Neural crest cell (in vitro differentiated cells): Measurements from ENCODE around the gene SLC7A4. TPM values are rescaled to one million over a fixed set of nuclear protein-coding genes. Genes with fewer than 3 reads are reported as not detected.
"Not testable (repeated sequence)": the region's sequence is repeated elsewhere in the genome, so short reads cannot be mapped to it uniquely, and the experiment has no call there.

Experiments
- DNase-seq: peaks from one replicate; pipeline ENCODE4 v3.0.0; 2021; ENCODE audit warnings: low read depth, mixed read lengths, low spot score
- H3K27ac Mint-ChIP-seq: one replicate; pipeline ENCODE4 v1.8.0; 2021; ENCODE audit warnings: mild to moderate bottlenecking, mixed read lengths; ENCODE audit not compliant: unreplicated experiment
- H3K27me3 Mint-ChIP-seq: 2 replicates; pipeline ENCODE4 v1.8.0; 2021; ENCODE audit warnings: low read depth, mild to moderate bottlenecking, mixed read lengths
- H3K36me3 Mint-ChIP-seq: 2 replicates; pipeline ENCODE4 v1.8.0; 2021; ENCODE audit warnings: low read depth, mild to moderate bottlenecking, mixed read lengths
- H3K4me1 Mint-ChIP-seq: 2 replicates; pipeline ENCODE4 v1.8.0; 2021; ENCODE audit warnings: mixed read lengths
- H3K4me3 Mint-ChIP-seq: one replicate; pipeline ENCODE4 v1.8.0; 2021; ENCODE audit warnings: mild to moderate bottlenecking, mixed read lengths
- H3K9me3 Mint-ChIP-seq: 2 replicates; pipeline ENCODE4 v1.8.0; 2021; ENCODE audit warnings: mixed read lengths
- total RNA-seq: library from RNA; stranded (reverse); gene quantifications from 2 replicates; pipeline ENCODE4 v1.2.1, GENCODE V29; 2021
- TF ChIP-seq, protein P1 (sequence below): fragments of 200-600 bp; sonication (generic); conservative IDR thresholded peaks from 2 replicates; pipeline ENCODE4 v1.5.0; 2021; ENCODE audit warnings: antibody characterized with exemption, mild to moderate bottlenecking

SLC7A4 gene
- total RNA-seq, 1 donor from 2014 or later, result 0.26 TPM

DNA sequence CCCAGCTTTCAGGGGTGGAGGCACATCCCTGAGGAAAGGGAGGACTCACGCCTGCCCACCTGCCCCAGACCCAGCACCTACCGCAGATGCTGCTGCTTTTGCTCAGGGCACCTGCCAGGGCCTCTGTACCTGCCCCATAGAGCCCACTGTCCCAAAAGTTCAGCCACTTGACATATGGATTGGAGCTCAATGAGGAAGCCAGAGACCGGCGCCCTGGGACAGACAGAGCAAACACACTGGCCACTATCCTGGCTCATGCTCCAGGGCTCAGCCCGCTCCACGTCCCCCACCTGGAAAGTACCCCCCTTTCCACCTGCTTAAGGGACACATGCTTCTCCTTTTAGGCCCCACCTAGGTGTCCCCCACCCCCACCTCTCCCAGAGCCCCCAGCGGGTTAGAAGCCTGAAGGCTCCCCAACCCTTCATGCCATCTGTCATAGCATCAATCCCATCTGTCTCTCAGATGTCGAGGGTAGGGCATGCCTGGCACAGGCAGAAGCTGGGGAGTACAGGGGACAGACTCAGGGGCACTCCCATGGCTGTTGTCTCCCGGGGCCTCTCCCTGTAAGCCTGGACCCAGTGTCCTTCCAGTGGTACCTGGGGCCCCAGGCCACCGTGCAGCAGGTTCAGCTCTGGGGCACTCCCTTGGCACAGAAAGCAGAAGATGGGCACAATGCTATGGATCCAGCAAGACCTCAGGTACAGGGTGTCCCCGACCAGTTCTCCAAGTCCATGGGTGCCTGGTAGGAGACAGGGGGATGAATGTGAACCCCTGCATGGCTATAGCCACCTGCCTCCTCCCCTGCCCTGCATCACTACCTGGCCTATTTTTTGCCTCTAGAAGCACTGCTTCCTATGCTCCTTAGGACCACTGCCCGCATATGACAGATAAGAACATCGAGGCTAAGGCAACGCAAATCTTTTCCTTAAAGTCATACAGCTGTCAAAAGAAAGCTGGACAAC, 19.6 kb downstream of the SLC7A4 start:
- H3K27me3 Mint-ChIP-seq, result no peaks in the 10 kb centered on the region
- no peak overlapping the region for H3K27ac Mint-ChIP-seq
- H3K4me3 Mint-ChIP-seq, result peak overlapping the region; percentile 90
- TF ChIP-seq, protein P1, sequence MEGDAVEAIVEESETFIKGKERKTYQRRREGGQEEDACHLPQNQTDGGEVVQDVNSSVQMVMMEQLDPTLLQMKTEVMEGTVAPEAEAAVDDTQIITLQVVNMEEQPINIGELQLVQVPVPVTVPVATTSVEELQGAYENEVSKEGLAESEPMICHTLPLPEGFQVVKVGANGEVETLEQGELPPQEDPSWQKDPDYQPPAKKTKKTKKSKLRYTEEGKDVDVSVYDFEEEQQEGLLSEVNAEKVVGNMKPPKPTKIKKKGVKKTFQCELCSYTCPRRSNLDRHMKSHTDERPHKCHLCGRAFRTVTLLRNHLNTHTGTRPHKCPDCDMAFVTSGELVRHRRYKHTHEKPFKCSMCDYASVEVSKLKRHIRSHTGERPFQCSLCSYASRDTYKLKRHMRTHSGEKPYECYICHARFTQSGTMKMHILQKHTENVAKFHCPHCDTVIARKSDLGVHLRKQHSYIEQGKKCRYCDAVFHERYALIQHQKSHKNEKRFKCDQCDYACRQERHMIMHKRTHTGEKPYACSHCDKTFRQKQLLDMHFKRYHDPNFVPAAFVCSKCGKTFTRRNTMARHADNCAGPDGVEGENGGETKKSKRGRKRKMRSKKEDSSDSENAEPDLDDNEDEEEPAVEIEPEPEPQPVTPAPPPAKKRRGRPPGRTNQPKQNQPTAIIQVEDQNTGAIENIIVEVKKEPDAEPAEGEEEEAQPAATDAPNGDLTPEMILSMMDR, result no peak
- no peaks in the 10 kb centered on the region for H3K36me3 Mint-ChIP-seq
- peaks cover 41% of the 10 kb centered on the region for H3K4me1 Mint-ChIP-seq
- H3K9me3 Mint-ChIP-seq, result no peaks in the 10 kb centered on the region
- no peak for DNase-seq

DNA sequence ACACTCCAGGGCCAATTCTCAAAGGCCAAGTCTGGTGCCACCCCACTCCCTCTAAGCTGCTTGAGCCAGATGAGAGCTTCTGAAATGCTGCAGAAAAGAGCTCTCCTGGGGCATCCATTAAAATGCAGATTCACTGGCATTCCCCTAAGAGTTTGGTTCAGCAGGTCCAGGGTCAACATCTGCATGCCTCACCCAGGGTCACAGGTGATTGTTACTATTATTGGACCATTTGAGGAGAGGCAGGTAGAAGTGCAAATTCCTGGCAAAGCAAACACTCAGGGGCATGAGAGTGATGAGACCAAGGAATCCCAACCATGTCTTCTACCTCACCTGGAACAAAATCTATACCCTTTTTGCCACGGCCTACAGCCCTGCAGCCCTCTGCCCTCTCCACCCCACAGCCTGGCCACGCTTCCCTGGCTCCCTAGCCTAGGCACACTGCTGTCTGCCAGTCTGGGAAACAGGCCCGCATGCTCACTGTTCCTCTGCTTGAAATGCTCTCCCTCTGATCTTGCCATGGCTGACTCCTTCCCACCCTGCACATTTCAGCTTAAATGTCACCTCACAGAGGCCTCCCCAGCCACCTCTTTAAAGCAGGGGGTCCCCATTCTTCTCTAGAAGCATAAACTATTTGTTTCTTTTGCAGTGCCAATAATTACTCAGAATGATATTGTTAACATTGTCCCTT, 21.8 kb downstream of the SLC7A4 start:
- Mint-ChIP-seq H3K4me3 (peak overlapping the region; percentile 48), H3K27ac (no peak overlapping the region), H3K27me3 (no peaks in the 10 kb centered on the region), H3K4me1 (peaks cover 25% of the 10 kb centered on the region), H3K36me3 (no peaks in the 10 kb centered on the region), H3K9me3 (no peaks in the 10 kb centered on the region)
- TF ChIP-seq, protein P1, result no peak
- no peak for DNase-seq

DNA sequence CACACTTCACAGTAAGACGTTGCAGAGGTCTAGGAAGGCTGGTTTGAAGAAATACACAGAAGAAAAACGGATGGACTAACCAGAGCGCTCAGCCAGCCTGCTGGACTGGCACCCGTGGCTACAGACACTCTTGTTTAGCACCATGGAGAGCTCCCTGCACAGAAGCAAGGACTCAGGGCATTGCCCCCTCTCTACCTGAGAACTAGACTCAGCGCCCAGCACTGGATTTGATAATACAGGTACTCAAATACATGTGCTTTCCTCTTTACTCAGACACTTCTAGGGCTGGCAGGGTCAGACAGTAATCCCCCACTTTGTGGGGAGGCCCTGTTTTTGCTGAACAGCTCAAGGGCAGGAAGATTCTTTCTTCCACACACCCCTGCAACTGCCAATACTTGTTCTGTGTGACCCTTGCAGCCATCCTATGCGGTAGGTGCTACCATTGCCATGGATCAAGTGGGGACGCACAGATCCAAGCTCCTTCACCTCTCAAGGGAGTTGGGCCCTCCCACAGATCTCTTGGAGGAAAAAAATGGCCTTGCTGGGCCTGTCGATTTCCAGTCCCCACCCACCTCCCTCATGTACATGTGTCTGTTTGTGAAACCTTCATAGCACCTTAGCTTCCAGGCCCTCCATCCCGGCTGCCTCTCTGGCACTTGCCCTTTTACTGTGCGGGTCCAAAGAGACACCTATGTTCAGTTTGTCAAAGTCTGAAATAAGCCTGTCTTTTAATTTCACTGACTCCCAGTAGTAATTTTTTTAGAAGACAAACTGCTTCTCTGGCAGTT, 22.5 kb downstream of the SLC7A4 start:
- TF ChIP-seq, protein P1, result no peak
- H3K4me3 Mint-ChIP-seq, result peak overlapping the region; percentile 48
- H3K9me3 Mint-ChIP-seq, result no peaks in the 10 kb centered on the region
- H3K27ac Mint-ChIP-seq, result no peak overlapping the region
- peak; percentile 28 for DNase-seq
- H3K4me1 Mint-ChIP-seq, result peaks cover 18% of the 10 kb centered on the region
- H3K27me3 Mint-ChIP-seq, result no peaks in the 10 kb centered on the region
- no peaks in the 10 kb centered on the region for H3K36me3 Mint-ChIP-seq

DNA sequence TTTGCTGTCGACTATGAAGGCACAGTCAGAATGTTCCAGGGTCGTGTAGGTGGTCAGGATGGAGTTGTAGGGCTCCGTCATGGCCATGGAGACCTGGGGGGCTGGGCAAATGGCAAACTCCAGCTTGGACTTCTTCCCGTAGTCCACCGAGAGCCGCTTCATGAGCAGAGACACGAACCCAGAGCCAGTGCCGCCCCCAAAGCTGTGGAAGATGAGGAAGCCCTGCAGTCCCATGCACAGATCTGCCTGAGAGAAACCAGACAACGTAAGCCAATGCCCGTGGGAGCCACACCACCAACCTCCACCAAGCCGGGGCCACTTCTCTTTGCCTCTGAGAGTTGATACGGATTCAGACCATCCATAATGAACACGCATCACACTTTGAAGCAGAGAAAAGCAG, 23.2 kb downstream of the SLC7A4 start:
- DNase-seq, H3K36me3 Mint-ChIP-seq, H3K9me3 Mint-ChIP-seq, H3K27ac Mint-ChIP-seq, H3K27me3 Mint-ChIP-seq: not testable (repeated sequence)
- Mint-ChIP-seq H3K4me1 (peaks cover 12% of the 10 kb centered on the region), H3K4me3 (peak overlapping the region; percentile 48)

DNA sequence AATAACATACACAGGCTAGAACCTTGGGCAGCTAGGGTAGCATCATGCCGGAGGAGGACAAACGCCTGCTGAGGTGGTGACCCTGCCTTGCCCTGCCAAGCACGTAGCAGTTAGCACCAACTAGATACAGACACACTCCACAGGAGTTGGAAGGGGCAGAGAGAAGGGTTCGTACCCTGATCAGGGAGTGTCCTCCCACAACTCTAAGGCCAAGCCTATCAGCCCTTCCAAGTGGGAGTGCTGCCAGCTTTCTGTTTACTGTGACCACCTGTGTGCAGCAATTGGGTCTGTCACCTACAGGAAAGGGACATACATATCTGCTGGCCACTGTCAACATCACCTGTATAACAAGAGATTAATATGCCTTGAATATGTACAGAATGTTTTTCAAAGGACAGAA, 28.6 kb downstream of the SLC7A4 start:
- Mint-ChIP-seq H3K9me3 (no peaks in the 10 kb centered on the region), H3K27ac (no peak overlapping the region), H3K27me3 (peaks cover 5% of the 10 kb centered on the region), H3K36me3 (no peaks in the 10 kb centered on the region), H3K4me3 (peak overlapping the region; percentile 98), H3K4me1 (peaks cover 26% of the 10 kb centered on the region)
- DNase-seq, result no peak
- TF ChIP-seq, protein P1, result no peak
